HepG2 (cell line): ENCODE results near the gene SMIM1. TPM values are rescaled to one million over a fixed set of nuclear protein-coding genes. Genes with fewer than 3 reads are reported as not detected.
A peak's percentile ranks its signal among the peaks of the same experiment; 100 is the strongest.

Experiments
- ATAC-seq: fragments of 200-7000 bp; cut with Tn5 transposase; 3 replicates; pipeline ENCODE4 v1.9.1; 2020; ENCODE audit warnings: mild to moderate bottlenecking, moderate library complexity
- BruUV-seq: library from RNA; stranded (reverse); fragments of 400-500 nt; replicated peaks from 2 replicates; lab custom pipeline; 2021; lab: Mats Ljungman, UMichigan
- CTCF ChIA-PET: fragments of 300-600 bp; formaldehyde crosslinking; extraction: SDS; loops from one replicate; lab custom pipeline; 2021; ENCODE audit warnings: low total read pairs, inconsistent platforms, low intra/inter-chr PET ratio; lab: Yijun Ruan, JAX
- POLR2A ChIA-PET: fragments of 350-600 bp; sonication (Branson Sonifier 250); formaldehyde crosslinking; loops from one replicate; lab custom pipeline; 2020; ENCODE audit warnings: antibody characterized with exemption, inconsistent platforms; lab: Yijun Ruan, JAX
- DNase-seq: peaks from one replicate; pipeline ENCODE4 v3.0.0-alpha.2; 2015; ENCODE audit warnings: low spot score
- FAIRE-seq: peaks from 3 replicates; lab custom pipeline; 2011; peaks lifted over from hg19 to GRCh38; lab: Jason Lieb, UNC
- H2AFZ ChIP-seq: one replicate; pipeline ENCODE4 v1.6.1; 2011; ENCODE audit warnings: low read length, inconsistent platforms
- H3K27ac ChIP-seq: fragments of 300-600 bp; 3 replicates; pipeline ENCODE4 v1.8.0; 2011; ENCODE audit warnings: mixed run types, mild to moderate bottlenecking, mixed read lengths, low read length, inconsistent platforms; ENCODE audit not compliant: insufficient read depth; ENCODE audit errors: extremely low read length
- H3K27me3 ChIP-seq, 2 experiments: fragments of 200-600 bp in 1 of 2; 2 replicates in 1 of 2; 3 replicates in 1 of 2; pipeline versions ENCODE4 v1.6.0 to v1.8.0; 2011; ENCODE audit warnings: low read length in 2 of 2, mild to moderate bottlenecking in 2 of 2, moderate library complexity in 2 of 2, inconsistent platforms in 1 of 2; ENCODE audit not compliant: insufficient read depth in 2 of 2, control insufficient read depth in 1 of 2
- H3K36me3 ChIP-seq, 2 experiments: fragments of 200-600 bp in 1 of 2; replicated peaks in 1 of 2; 2 replicates in 1 of 2; 3 replicates in 1 of 2; pipeline versions ENCODE4 v1.5.1 to v1.8.0; 2011; ENCODE audit warnings: low read length in 2 of 2, inconsistent platforms in 1 of 2; ENCODE audit not compliant: insufficient read depth in 2 of 2, control insufficient read depth in 1 of 2
- H3K4me1 ChIP-seq: 2 replicates; pipeline ENCODE4 v1.5.1; 2012; ENCODE audit warnings: low read length, inconsistent platforms; ENCODE audit not compliant: insufficient read depth
- H3K4me2 ChIP-seq: 2 replicates; pipeline ENCODE4 v1.6.0; 2011; ENCODE audit warnings: low read depth, low read length, inconsistent platforms
- H3K4me3 ChIP-seq, 3 experiments: fragments of 200-600 bp in 1 of 3; sonication (generic), shearing (Covaris generic) in 1 of 3; replicated peaks in 1 of 3; 2 replicates each; pipeline ENCODE4 v1.5.1; 2011 to 2016; ENCODE audit warnings: low read length in 3 of 3, inconsistent platforms in 2 of 3, low read depth in 2 of 3, mild to moderate bottlenecking in 2 of 3, control low read depth in 1 of 3, mixed read lengths in 1 of 3; ENCODE audit not compliant: insufficient read depth in 1 of 3
- H3K79me2 ChIP-seq: one replicate; pipeline ENCODE4 v1.6.1; 2011; ENCODE audit warnings: low read length, inconsistent platforms; ENCODE audit not compliant: insufficient read depth
- H3K9ac ChIP-seq: 2 replicates; pipeline ENCODE4 v1.6.0; 2011; ENCODE audit warnings: mild to moderate bottlenecking, low read depth, low read length, inconsistent platforms; ENCODE audit not compliant: insufficient read depth
- H3K9me3 ChIP-seq: 2 replicates; pipeline ENCODE4 v1.5.1; 2012; ENCODE audit warnings: mild to moderate bottlenecking, low read length
- H4K20me1 ChIP-seq: 2 replicates; pipeline ENCODE4 v1.6.0; 2011; ENCODE audit warnings: inconsistent platforms, mild to moderate bottlenecking, low read length, moderate library complexity; ENCODE audit not compliant: insufficient read depth
- HNRNPL ChIP-seq: fragments of 200-400 bp; formaldehyde crosslinking; IDR thresholded peaks from 2 replicates; pipeline ENCODE4 v1.6.1; 2017; ENCODE audit warnings: mild to moderate bottlenecking, low read depth, low read length
- IKZF5 ChIP-seq: IDR thresholded peaks from 2 replicates; pipeline ENCODE4 v1.6.1; 2018; ENCODE audit warnings: missing genetic modification reagents, mild to moderate bottlenecking, missing compliant biosample characterization
- KLF16 ChIP-seq, 2 experiments: sonication (generic) in 1 of 2; formaldehyde crosslinking in 1 of 2; IDR thresholded peaks; 2 replicates each; pipeline versions ENCODE4 v1.6.1 to v1.8.0; 2016 to 2023; ENCODE audit warnings: missing genetic modification reagents in 2 of 2, missing compliant biosample characterization in 1 of 2
- RARA ChIP-seq: IDR thresholded peaks from 2 replicates; pipeline ENCODE4 v1.6.1; 2016; ENCODE audit warnings: missing genetic modification reagents, missing compliant biosample characterization
- ZNF674 ChIP-seq: sonication (generic); formaldehyde crosslinking; IDR thresholded peaks from 2 replicates; pipeline ENCODE4 v1.5.0; 2020; ENCODE audit warnings: low read depth, mild to moderate bottlenecking, missing genetic modification reagents
- ZNF800 ChIP-seq: sonication (generic); formaldehyde crosslinking; IDR thresholded peaks from 2 replicates; pipeline ENCODE4 v1.4.0; 2020; ENCODE audit warnings: missing genetic modification reagents
- ZNF883 ChIP-seq: sonication (generic); formaldehyde crosslinking; IDR thresholded peaks from 2 replicates; pipeline ENCODE4 v1.5.1; 2020; ENCODE audit warnings: mild to moderate bottlenecking, missing genetic modification reagents; ENCODE audit errors: not compliant biosample characterization
- WGBS: methylation state at CpG from one replicate; pipeline ENCODE4 v1.1.6; 2017; ENCODE audit warnings: low lambda C conversion rate; 5-methylcytosine and 5-hydroxymethylcytosine counted together
- in situ Hi-C: cut with HindIII; loops from 2 replicates; pipeline ENCODE4 v1.10.0; 2017; ENCODE audit warnings: low pct_unique_long_range_greater_than_20kb; ENCODE audit not compliant: extremely low pct_ligation_motif_present
- intact Hi-C: fragments of 100-400 bp; cut with micrococcal nuclease; formaldehyde crosslinking; loops from one replicate; pipeline ENCODE4 v1.10.0; 2022; ENCODE audit not compliant: unreplicated experiment
- polyA plus RNA-seq, 8 experiments: library from polyadenylated mRNA; depleted of rRNA in 3 of 8; stranded (reverse) in 7 of 8; unstranded in 1 of 8; fragments of >200 nt; fragmentation: Illumina TruSeq in 4 of 8; extraction: Trizol in 4 of 8; gene quantifications; 2 replicates each; pipeline versions ENCODE4 v1.2.1 to v1.2.3, GENCODE V29; 2011 to 2016; ENCODE audit warnings: low read depth in 4 of 8, missing spikeins in 1 of 8, mixed read lengths in 1 of 8; ENCODE audit not compliant: insufficient read depth in 1 of 8
- total RNA-seq, 5 experiments: library from RNA; depleted of rRNA; stranded (reverse); fragments of >200 nt; fragmentation: Illumina TruSeq; extraction: Trizol; gene quantifications; 2 replicates each; pipeline ENCODE4 v1.2.3, GENCODE V29; 2016; ENCODE audit warnings: low read depth in 1 of 5
- TF ChIP-seq, protein P1 (sequence below): fragments of 450-650 bp; IDR thresholded peaks from 2 replicates; pipeline ENCODE4 v1.6.1; 2017; ENCODE audit warnings: mild to moderate bottlenecking

Gene SMIM1
- total and polyA plus RNA-seq, 2 of the 13 experiments (the other 11 are each of a cell fraction or from before 2014, with no cell fraction given) = 12.4 to 56.3 TPM

DNA sequence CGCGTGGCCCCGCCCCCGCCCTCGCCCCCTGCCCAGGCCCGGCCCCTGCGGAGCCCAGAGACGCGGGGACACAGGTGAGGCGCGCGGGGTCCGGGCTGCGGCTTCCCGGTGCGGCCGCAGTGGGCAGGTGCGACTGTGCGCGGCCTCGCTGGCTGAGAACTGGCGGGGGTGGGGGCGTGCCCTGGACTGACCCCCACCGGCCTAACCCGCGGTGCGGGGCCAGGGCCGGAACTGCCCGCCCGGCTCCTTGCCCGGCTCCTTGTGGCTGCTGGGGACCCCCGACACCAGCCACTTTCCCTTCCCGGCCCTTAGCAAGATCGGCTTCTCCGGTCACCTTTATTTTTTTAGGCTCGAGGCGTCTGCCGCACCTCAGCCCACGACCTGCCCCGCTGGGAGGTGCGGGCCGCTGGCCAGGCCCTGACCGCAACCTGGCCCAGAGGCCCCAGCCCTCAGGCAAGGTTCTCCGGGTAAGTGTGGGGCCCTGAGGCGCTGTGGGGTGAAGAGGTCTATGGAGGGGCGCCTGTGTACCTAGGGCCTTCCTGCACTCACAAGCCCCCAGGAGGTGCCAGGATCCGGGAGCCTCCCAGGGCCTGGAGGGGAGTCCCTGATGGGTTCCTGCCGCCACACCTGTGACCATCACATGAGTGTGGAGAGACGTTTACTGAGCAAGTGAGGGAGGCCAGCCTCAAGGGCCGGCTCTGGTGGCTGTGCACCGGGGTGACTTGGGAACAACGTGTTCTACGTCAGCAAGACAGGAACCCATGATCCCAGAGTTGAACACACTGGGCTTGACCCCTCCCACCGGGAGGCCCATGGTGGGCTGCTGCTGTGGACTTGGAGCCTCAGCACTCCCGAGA is at the start of gene SMIM1 (continued):
- TF ChIP-seq ZNF800 (CRISPR knock-in tag) (no peak), ZNF883 (CRISPR knock-in tag) (peak; percentile 5), KLF16 (CRISPR knock-in tag; IDR thresholded peaks at IDR 0.05) (0 out of 4 replicates have a peak, but pooled peaks of 1 of the 2 experiments have one; percentile 4)
- TF ChIP-seq, protein P1, sequence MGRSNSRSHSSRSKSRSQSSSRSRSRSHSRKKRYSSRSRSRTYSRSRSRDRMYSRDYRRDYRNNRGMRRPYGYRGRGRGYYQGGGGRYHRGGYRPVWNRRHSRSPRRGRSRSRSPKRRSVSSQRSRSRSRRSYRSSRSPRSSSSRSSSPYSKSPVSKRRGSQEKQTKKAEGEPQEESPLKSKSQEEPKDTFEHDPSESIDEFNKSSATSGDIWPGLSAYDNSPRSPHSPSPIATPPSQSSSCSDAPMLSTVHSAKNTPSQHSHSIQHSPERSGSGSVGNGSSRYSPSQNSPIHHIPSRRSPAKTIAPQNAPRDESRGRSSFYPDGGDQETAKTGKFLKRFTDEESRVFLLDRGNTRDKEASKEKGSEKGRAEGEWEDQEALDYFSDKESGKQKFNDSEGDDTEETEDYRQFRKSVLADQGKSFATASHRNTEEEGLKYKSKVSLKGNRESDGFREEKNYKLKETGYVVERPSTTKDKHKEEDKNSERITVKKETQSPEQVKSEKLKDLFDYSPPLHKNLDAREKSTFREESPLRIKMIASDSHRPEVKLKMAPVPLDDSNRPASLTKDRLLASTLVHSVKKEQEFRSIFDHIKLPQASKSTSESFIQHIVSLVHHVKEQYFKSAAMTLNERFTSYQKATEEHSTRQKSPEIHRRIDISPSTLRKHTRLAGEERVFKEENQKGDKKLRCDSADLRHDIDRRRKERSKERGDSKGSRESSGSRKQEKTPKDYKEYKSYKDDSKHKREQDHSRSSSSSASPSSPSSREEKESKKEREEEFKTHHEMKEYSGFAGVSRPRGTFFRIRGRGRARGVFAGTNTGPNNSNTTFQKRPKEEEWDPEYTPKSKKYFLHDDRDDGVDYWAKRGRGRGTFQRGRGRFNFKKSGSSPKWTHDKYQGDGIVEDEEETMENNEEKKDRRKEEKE = no peak

GRCh38 chr1:3722846-3723245 is 49.7 kb upstream of the SMIM1 start:
- Histone ChIP-seq H3K79me2 (no peaks in the 10 kb centered on the region), H3K36me3 (no peaks in the 10 kb centered on the region), H3K9me3 (no peaks in the 10 kb centered on the region), H3K4me1 (peaks cover 1% of the 10 kb centered on the region), H3K4me2 (no peak overlapping the region), H3K9ac (no peak overlapping the region), H2AFZ (no peak overlapping the region), H4K20me1 (peaks cover 5% of the 10 kb centered on the region; the same call in 1 of the 2 replicates), H3K27ac (no peak overlapping the region), H3K27me3 (peaks cover 3 to 16% of the 10 kb centered on the region in 2 experiments; a peak in 4 of 5 replicates), H3K4me3 (no peak overlapping the region)
- in situ Hi-C loops (loop anchor here (5.0 kb wide), 1 partner anchor 36 kb away; no protein-coding TSS in a partner anchor), intact Hi-C loops (no loop called here)
- ChIA-PET CTCF (interaction anchor here (2.4 kb wide), 1 partner anchor 27 kb away, joined by 20 read pairs; no protein-coding TSS in a partner anchor), POLR2A (no interaction called here)
- no TSS peak for BruUV-seq
- WGBS = no CpG with 5 or more reads among the region's 3 CpGs
- no peak for FAIRE-seq
- no peak for TF ChIP-seq IKZF5 (CRISPR knock-in tag)
- TF ChIP-seq HNRNPL = peak; percentile 95
- TF ChIP-seq ZNF674 (CRISPR knock-in tag) = no peak
- TF ChIP-seq RARA (CRISPR knock-in tag) = no peak
- ATAC-seq = no peak
- no peak for DNase-seq
